Caco-2 (cell line): ENCODE measurements around the gene EIF4G2. TPM values are rescaled to one million over a fixed set of nuclear protein-coding genes. Genes with fewer than 3 reads are reported as not detected.

Experiments
- BruUV-seq: library from RNA; stranded (reverse); fragments of 400-500 nt; replicated peaks from 2 replicates; lab custom pipeline; 2021; lab: Mats Ljungman, UMichigan
- CTCF ChIA-PET: fragments of 300-600 bp; sonication (Branson Sonifier 250); formaldehyde crosslinking; loops from one replicate; lab custom pipeline; 2022; ENCODE audit warnings: antibody characterized with exemption; lab: Charles Lee
- POLR2A ChIA-PET: fragments of 300-600 bp; sonication (Branson Sonifier 250); formaldehyde crosslinking; loops from one replicate; lab custom pipeline; 2022; ENCODE audit warnings: antibody characterized with exemption; lab: Charles Lee
- DNase-seq, 2 experiments: peaks; one replicate each; pipeline versions ENCODE4 v3.0.0 to v3.0.0-alpha.2; 2020 to 2022
- H3K27me3 ChIP-seq: replicated peaks from 2 replicates; pipeline ENCODE4 v1.6.0; 2011; ENCODE audit warnings: low read length; ENCODE audit not compliant: control insufficient read depth, insufficient read depth
- H3K36me3 ChIP-seq: 2 replicates; pipeline ENCODE4 v1.5.1; 2011; ENCODE audit warnings: low read length; ENCODE audit not compliant: control insufficient read depth, insufficient read depth
- H3K4me1 ChIP-seq: fragments of 250-450 bp; sonication (Bioruptor Pico); 2 replicates; pipeline ENCODE4 v1.5.1; 2020; ENCODE audit warnings: mild to moderate bottlenecking
- H3K4me3 ChIP-seq: 2 replicates; pipeline ENCODE4 v1.5.1; 2011; ENCODE audit warnings: low read depth, mild to moderate bottlenecking, control low read depth, low read length
- H3K9me3 ChIP-seq: fragments of 250-450 bp; sonication (Bioruptor Pico); 2 replicates; pipeline ENCODE4 v1.5.1; 2020; ENCODE audit warnings: mild to moderate bottlenecking, moderate library complexity
- H3K27ac Mint-ChIP-seq: one replicate; pipeline ENCODE4 v1.8.0; 2022; ENCODE audit warnings: mixed read lengths; ENCODE audit not compliant: unreplicated experiment
- H3K27me3 Mint-ChIP-seq: one replicate; pipeline ENCODE4 v1.8.0; 2022; ENCODE audit warnings: mixed read lengths; ENCODE audit not compliant: insufficient read depth, unreplicated experiment
- H3K36me3 Mint-ChIP-seq: one replicate; pipeline ENCODE4 v1.8.0; 2022; ENCODE audit warnings: mild to moderate bottlenecking, mixed read lengths; ENCODE audit not compliant: insufficient read depth, unreplicated experiment
- H3K4me1 Mint-ChIP-seq: one replicate; pipeline ENCODE4 v1.8.0; 2022; ENCODE audit warnings: low read depth, mixed read lengths; ENCODE audit not compliant: unreplicated experiment
- H3K4me3 Mint-ChIP-seq: one replicate; pipeline ENCODE4 v1.8.0; 2022; ENCODE audit warnings: mild to moderate bottlenecking, moderate library complexity, mixed read lengths; ENCODE audit not compliant: unreplicated experiment
- H3K9me3 Mint-ChIP-seq: one replicate; pipeline ENCODE4 v1.8.0; 2022; ENCODE audit warnings: mixed read lengths; ENCODE audit not compliant: unreplicated experiment
- intact Hi-C: fragments of 100-400 bp; cut with micrococcal nuclease; formaldehyde crosslinking; loops from one replicate; pipeline ENCODE4 v1.10.0; 2022; ENCODE audit not compliant: unreplicated experiment
- total RNA-seq: library from RNA; stranded (reverse); gene quantifications from 2 replicates; pipeline ENCODE4 v1.2.3, GENCODE V29; 2022
- TF ChIP-seq, protein P1 (sequence below), 2 experiments: fragments of 200-600 bp in 1 of 2; IDR thresholded peaks; 1 replicate in 1 of 2; 2 replicates in 1 of 2; pipeline versions ENCODE4 v1.5.1 to v1.8.0; 2011 to 2022; ENCODE audit warnings: antibody characterized with exemption in 1 of 2, control low read depth in 1 of 2, inconsistent platforms in 1 of 2, low read depth in 1 of 2, low read length in 1 of 2, mild to moderate bottlenecking in 1 of 2, moderate library complexity in 1 of 2; ENCODE audit not compliant: insufficient read depth in 1 of 2, severe bottlenecking in 1 of 2, unreplicated experiment in 1 of 2

The EIF4G2 gene
- total RNA-seq, 1 experiment from 2014 or later = 1,287 TPM

DNA sequence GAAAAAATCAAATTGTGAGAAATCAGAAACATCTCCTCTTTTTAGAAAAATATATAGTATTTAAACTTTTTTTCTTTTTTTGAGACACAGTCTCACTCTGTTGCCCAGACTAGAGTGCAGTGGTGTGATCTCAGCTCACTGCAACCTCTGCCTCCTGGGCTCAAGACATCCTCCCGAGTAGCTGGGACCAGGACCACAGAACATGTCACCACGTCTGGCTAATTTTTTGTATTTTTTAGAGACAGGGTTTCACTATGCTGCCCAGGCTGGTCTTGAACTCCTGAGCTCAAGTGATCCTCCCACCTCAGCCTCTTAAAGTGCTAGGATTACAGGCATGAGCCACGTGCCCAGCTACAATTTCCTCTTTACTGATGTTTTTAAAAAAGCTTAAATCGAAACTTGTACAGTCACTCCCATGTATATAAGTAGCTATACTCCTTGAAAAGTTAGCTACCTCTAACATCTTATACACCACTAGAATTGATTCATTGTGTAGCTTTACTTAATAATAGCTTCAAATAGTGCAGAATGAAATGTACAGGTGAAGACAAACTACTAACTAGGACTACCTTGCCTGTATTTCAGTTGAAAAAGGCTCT, 10.3 kb downstream of the EIF4G2 start:
- H3K36me3 ChIP-seq = peaks cover 7% of the 10 kb centered on the region
- H3K4me1 ChIP-seq = no peaks in the 10 kb centered on the region
- no TSS peak for BruUV-seq
- no peak overlapping the region for H3K4me3 ChIP-seq
- ChIA-PET CTCF (no interaction called here), POLR2A (interaction anchor here (1.0 to 5.6 kb wide), 2 partner anchors 11 to 60 kb away, joined by 4 to 49 read pairs; partner anchors contain the start of gene EIF4G2)
- no peak overlapping the region for H3K4me3 Mint-ChIP-seq
- H3K9me3 ChIP-seq = no peaks in the 10 kb centered on the region
- H3K36me3 Mint-ChIP-seq = peaks cover 90% of the 10 kb centered on the region
- no peak overlapping the region for H3K27ac Mint-ChIP-seq
- DNase-seq = no peak
- H3K4me1 Mint-ChIP-seq = no peaks in the 10 kb centered on the region
- H3K27me3 Mint-ChIP-seq = no peaks in the 10 kb centered on the region
- no peaks in the 10 kb centered on the region for H3K27me3 ChIP-seq
- TF ChIP-seq, protein P1, sequence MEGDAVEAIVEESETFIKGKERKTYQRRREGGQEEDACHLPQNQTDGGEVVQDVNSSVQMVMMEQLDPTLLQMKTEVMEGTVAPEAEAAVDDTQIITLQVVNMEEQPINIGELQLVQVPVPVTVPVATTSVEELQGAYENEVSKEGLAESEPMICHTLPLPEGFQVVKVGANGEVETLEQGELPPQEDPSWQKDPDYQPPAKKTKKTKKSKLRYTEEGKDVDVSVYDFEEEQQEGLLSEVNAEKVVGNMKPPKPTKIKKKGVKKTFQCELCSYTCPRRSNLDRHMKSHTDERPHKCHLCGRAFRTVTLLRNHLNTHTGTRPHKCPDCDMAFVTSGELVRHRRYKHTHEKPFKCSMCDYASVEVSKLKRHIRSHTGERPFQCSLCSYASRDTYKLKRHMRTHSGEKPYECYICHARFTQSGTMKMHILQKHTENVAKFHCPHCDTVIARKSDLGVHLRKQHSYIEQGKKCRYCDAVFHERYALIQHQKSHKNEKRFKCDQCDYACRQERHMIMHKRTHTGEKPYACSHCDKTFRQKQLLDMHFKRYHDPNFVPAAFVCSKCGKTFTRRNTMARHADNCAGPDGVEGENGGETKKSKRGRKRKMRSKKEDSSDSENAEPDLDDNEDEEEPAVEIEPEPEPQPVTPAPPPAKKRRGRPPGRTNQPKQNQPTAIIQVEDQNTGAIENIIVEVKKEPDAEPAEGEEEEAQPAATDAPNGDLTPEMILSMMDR (IDR thresholded peaks at IDR 0.05; ENCODE audit: insufficient read depth in 1 of 2, low read depth in 1 of 2, low read length in 1 of 2, severe bottlenecking in 1 of 2, unreplicated experiment in 1 of 2) = no peak
- intact Hi-C loops = no loop called here
- H3K9me3 Mint-ChIP-seq = no peaks in the 10 kb centered on the region

DNA sequence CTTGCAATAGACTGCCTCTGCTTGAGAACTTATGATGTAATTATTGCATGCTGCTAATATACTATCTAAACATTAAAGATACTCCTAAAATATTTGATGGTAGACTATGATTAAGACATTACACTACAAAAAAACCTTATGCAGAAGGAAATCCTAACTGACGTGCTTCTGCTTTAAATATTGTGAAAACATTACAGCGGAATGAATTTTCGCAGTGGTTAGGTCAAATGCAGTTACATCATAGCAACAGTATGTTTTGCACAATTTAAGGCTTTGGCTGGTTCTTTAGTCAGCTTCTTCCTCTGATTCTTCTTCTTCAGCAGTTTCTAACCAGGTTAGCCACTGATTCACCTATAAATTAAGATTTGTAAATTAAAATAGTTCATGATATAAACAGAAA, 11.2 kb downstream of the EIF4G2 start:
- Mint-ChIP-seq H3K4me1 (peaks cover 6% of the 10 kb centered on the region), H3K27ac (no peak overlapping the region), H3K36me3 (peaks cover 87% of the 10 kb centered on the region), H3K27me3 (no peaks in the 10 kb centered on the region), H3K9me3 (no peaks in the 10 kb centered on the region), H3K4me3 (no peak overlapping the region)
- no peaks in the 10 kb centered on the region for H3K27me3 ChIP-seq
- H3K4me3 ChIP-seq = no peak overlapping the region
- no peaks in the 10 kb centered on the region for H3K9me3 ChIP-seq
- BruUV-seq = no TSS peak
- POLR2A ChIA-PET = interaction anchor here (5.6 kb wide), 1 partner anchor 11 kb away, joined by 49 read pairs; the partner anchor contains the start of gene EIF4G2
- H3K36me3 ChIP-seq = peaks cover 7% of the 10 kb centered on the region
- H3K4me1 ChIP-seq = no peaks in the 10 kb centered on the region
- TF ChIP-seq, protein P1 (IDR thresholded peaks at IDR 0.05; ENCODE audit: insufficient read depth in 1 of 2, low read depth in 1 of 2, low read length in 1 of 2, severe bottlenecking in 1 of 2, unreplicated experiment in 1 of 2) = no peak
- intact Hi-C loops = no loop called here
- CTCF ChIA-PET = no interaction called here
- DNase-seq = no peak

DNA sequence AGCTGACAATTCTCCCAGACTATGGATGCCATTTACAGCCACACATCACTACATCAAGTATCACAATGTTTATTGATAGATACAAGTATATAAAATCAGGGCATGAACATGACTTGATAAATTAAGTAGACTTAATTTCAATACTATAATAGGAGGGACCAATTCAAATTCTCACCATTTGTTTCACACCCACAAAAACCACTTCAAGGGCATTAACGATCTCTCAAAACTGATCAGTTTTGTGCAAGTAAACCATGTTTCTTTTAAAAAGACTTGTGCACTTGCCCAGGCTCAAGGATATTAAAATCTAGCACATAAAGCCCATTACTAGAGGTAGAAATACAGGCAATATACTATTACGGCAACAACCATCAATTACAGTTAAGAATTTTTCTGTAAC, 11.7 kb downstream of the EIF4G2 start:
- Mint-ChIP-seq H3K4me1 (peaks cover 6% of the 10 kb centered on the region), H3K27ac (no peak overlapping the region), H3K36me3 (peaks cover 83% of the 10 kb centered on the region), H3K4me3 (no peak overlapping the region), H3K27me3 (no peaks in the 10 kb centered on the region), H3K9me3 (no peaks in the 10 kb centered on the region)
- Histone ChIP-seq H3K27me3 (no peaks in the 10 kb centered on the region), H3K36me3 (peaks cover 7% of the 10 kb centered on the region), H3K4me3 (no peak overlapping the region), H3K4me1 (no peaks in the 10 kb centered on the region), H3K9me3 (no peaks in the 10 kb centered on the region)
- ChIA-PET CTCF (no interaction called here), POLR2A (interaction anchor here (5.6 kb wide), 1 partner anchor 12 kb away, joined by 49 read pairs; the partner anchor contains the start of gene EIF4G2)
- DNase-seq = no peak
- TF ChIP-seq, protein P1 (IDR thresholded peaks at IDR 0.05; ENCODE audit: insufficient read depth in 1 of 2, low read depth in 1 of 2, low read length in 1 of 2, severe bottlenecking in 1 of 2, unreplicated experiment in 1 of 2) = no peak
- BruUV-seq = TSS peak; percentile 11
- intact Hi-C loops = no loop called here
